ENCODE measurements around the gene NUP205. TPM values are rescaled to one million over a fixed set of nuclear protein-coding genes. Genes with fewer than 3 reads are reported as not detected.

NUP205 gene
- total RNA-seq, 4 donors from 2014 or later = 33.1 to 37.1 (median 34.0) TPM

GRCh38 chr7:135653340-135654080 lies 95.8 kb downstream of the NUP205 start:
- no peaks in the 10 kb centered on the region for H3K4me1 ChIP-seq
- no peaks in the 10 kb centered on the region for H3K36me3 ChIP-seq
- TF ChIP-seq CTCF (IDR thresholded peaks at IDR 0.05) (no peak), POLR2A (IDR thresholded peaks at IDR 0.05) (no peak)
- H3K4me3 ChIP-seq (replicated peaks in 1 of 3) = no peak overlapping the region
- WGBS, 2 donors = 83% methylated on average over 12 of the region's 12 CpGs
- no peaks in the 10 kb centered on the region for H3K9me3 ChIP-seq
- no peaks in the 10 kb centered on the region for H3K27me3 ChIP-seq
- no peak overlapping the region for H3K27ac ChIP-seq
- no peak for DNase-seq
- intact Hi-C loops (cut with DNase I) = loop anchor here (10.0 kb wide), 1 partner anchor 351 kb away; no protein-coding TSS in a partner anchor

- TF ChIP-seq POLR2A (IDR thresholded peaks at IDR 0.05) (no peak), CTCF (IDR thresholded peaks at IDR 0.05) (no peak)
- WGBS, 2 donors = 96 to 97% methylated on average over 5 of the region's 5 CpGs
- no peaks in the 10 kb centered on the region for H3K36me3 ChIP-seq
Observed at GRCh38 chr7:135658564-135658963, 100.8 kb downstream of the NUP205 start.

GRCh38 chr7:135659159-135659846 lies 101.6 kb downstream of the NUP205 start:
- TF ChIP-seq POLR2A (IDR thresholded peaks at IDR 0.05) = no peak
- no peak for TF ChIP-seq CTCF (IDR thresholded peaks at IDR 0.05)
- Histone ChIP-seq H3K9me3 (no peaks in the 10 kb centered on the region), H3K36me3 (no peaks in the 10 kb centered on the region), H3K27me3 (no peaks in the 10 kb centered on the region), H3K27ac (no peak overlapping the region), H3K4me3 (replicated peaks in 1 of 3) (no peak overlapping the region), H3K4me1 (peaks cover 9 to 13% of the 10 kb centered on the region in 2 donors)
- intact Hi-C loops (cut with DNase I) = loop anchor here (10.0 kb wide), 1 partner anchor 345 kb away; no protein-coding TSS in a partner anchor
- DNase-seq = no peak
- 64 to 75% methylated on average over 9 of the region's 9 CpGs for WGBS, 2 donors

More at GRCh38 chr7:135658564-135658963, 100.8 kb downstream of the NUP205 start:
- no peak overlapping the region for H3K4me3 ChIP-seq (replicated peaks in 1 of 3)
- intact Hi-C loops (cut with DNase I) = loop anchor here (10.0 kb wide), 1 partner anchor 346 kb away; no protein-coding TSS in a partner anchor
- H3K4me1 ChIP-seq = peaks cover 4 to 9% of the 10 kb centered on the region in 2 donors
- no peak overlapping the region for H3K27ac ChIP-seq
- no peaks in the 10 kb centered on the region for H3K27me3 ChIP-seq
- DNase-seq = no peak
- H3K9me3 ChIP-seq = no peaks in the 10 kb centered on the region

- H3K27me3 ChIP-seq = no peaks in the 10 kb centered on the region
- peak overlapping the region; percentile 79 to 91 (median 89) for H3K27ac ChIP-seq
- H3K36me3 ChIP-seq = no peaks in the 10 kb centered on the region
- H3K4me1 ChIP-seq = peaks cover 9 to 17% of the 10 kb centered on the region in 2 donors
- no peaks in the 10 kb centered on the region for H3K9me3 ChIP-seq
- no peak for TF ChIP-seq POLR2A (IDR thresholded peaks at IDR 0.05)
- TF ChIP-seq CTCF (IDR thresholded peaks at IDR 0.05) = no peak
- H3K4me3 ChIP-seq (replicated peaks in 1 of 3) = peak overlapping the region; percentile 5 to 64 (median 17)
- DNase-seq = no peak
- intact Hi-C loops (cut with DNase I) = loop anchor here (10.0 kb wide), 1 partner anchor 313 kb away; the partner anchor contains the start of gene MTPN
- WGBS, 2 donors = 73 to 84% methylated on average over 11 to 14 of the region's 14 CpGs
Observed at GRCh38 chr7:135661311-135662122, 103.8 kb downstream of the NUP205 start.
